Pancreas (tissue), 10 donors: ENCODE results near the gene PARVA. TPM values are rescaled to one million over a fixed set of nuclear protein-coding genes. Genes with fewer than 3 reads are reported as not detected.
"Not testable (repeated sequence)": the region's sequence is repeated elsewhere in the genome, so short reads cannot be mapped to it uniquely, and the experiment has no call there.

Experiments used
- ATAC-seq, 4 donors: fragments of 200-7000 bp; cut with Tn5 transposase; one replicate each; pipeline versions ENCODE4 v1.8.0 to v1.9.1; 2020; ENCODE audit warnings: mild to moderate bottlenecking in 4 of 4, moderate library complexity in 4 of 4
- DNase-seq, 6 donors: peaks; one replicate each; pipeline ENCODE4 v3.0.0-alpha.2; 2020
- FAIRE-seq: peaks from 2 replicates; lab custom pipeline; 2012; peaks lifted over from hg19 to GRCh38; lab: Jason Lieb, UNC
- H3K27ac ChIP-seq, 4 donors: fragments of 200-600 bp; sonication (generic); 1 replicate in 3 of 4; 2 replicates in 1 of 4; pipeline versions ENCODE4 v1.5.0 to v1.8.0; 2020
- H3K27me3 ChIP-seq, 4 donors: fragments of 200-600 bp; one replicate each; pipeline ENCODE4 v1.8.0; 2021
- H3K36me3 ChIP-seq, 3 donors: fragments of 200-600 bp; sonication (generic) in 1 of 3; one replicate each; pipeline versions ENCODE4 v1.5.0 to v1.8.0; 2020 to 2021
- H3K4me1 ChIP-seq, 3 donors: fragments of 200-600 bp; one replicate each; pipeline ENCODE4 v1.8.0; 2021
- H3K4me3 ChIP-seq, 4 donors: fragments of 200-600 bp; sonication (generic) in 2 of 4; one replicate each; pipeline versions ENCODE4 v1.5.0 to v1.8.0; 2020 to 2021
- H3K9me3 ChIP-seq, 4 donors: fragments of 200-600 bp; one replicate each; pipeline ENCODE4 v1.8.0; 2021
- CTCF ChIP-seq, 4 donors: fragments of 200-600 bp; sonication (generic) in 3 of 4; IDR thresholded peaks; one replicate each; pipeline versions ENCODE4 v1.5.0 to v1.8.0; 2021; ENCODE audit warnings: antibody characterized with exemption in 4 of 4
- WGBS, 2 donors: extraction: QIAGEN DNeasy Blood & Tissue Kit; methylation state at CpG; one replicate each; pipeline ENCODE4 v1.1.7; 2013; 5-methylcytosine and 5-hydroxymethylcytosine counted together
- intact Hi-C, 3 donors: fragments of 100-400 bp; cut with DNase I; formaldehyde crosslinking; loops; one replicate each; pipeline versions ENCODE4 v1.11.1 to v1.14.2; 2022
- polyA plus RNA-seq, 2 donors: library from polyadenylated mRNA; stranded (reverse); fragments of 200-250 nt; gene quantifications; one replicate each; pipeline ENCODE4 v1.2.3, GENCODE V29; 2013
- total RNA-seq, 6 donors: library from RNA; stranded (reverse); fragmentation: NEBNext Ultra II Directional in 4 of 6; extraction: Animal tissue kit (Norgen Biotek cat#: 25700) in 4 of 6; gene quantifications; one replicate each; pipeline versions ENCODE4 v1.2.1 to v1.2.4, GENCODE V29; 2021 to 2023
- donor health status: healthy with polysubstance abuse.
- donor health status: DM: no; HTN: no; CAD: no; lungs with moderate emphysema.
- donor health status: DM: no; HTN: no; CAD: no.
- donor health status: control.
- donor health status: control.
- donor health status: Bipolar disorder and iron deficiency.
- donor health status: DM: yes; HTN: yes; CAD: no.
- donor health status: DM: no; HTN: no; CAD: no.
- donor health status: DM: no; HTN: no; CAD: no.
- donor health status: DM: yes; HTN: yes; CAD: no.

PARVA gene
- total and polyA plus RNA-seq, 8 donors = 12.4 to 61.9 (median 43.1) TPM

DNA sequence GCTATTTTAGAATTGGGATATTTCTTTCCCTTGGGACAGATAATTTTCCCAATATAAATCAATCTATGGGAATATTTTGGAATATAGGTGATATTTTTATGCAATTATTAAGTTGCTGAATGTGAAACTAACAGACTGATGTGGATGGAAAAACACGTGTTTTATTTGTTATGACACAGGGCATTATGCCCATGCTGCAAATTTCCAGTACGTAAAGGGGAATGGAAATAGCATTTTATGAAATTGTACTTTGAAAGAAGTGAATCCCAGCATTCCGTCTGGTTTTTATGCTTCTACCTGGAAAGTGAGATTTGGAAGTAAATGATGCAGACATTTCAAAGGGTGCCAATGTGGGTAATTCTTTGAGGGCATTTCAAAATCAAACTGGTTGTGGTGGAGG is 142.7 kb downstream of the PARVA start:
- Histone ChIP-seq H3K27me3 (no peaks in the 10 kb centered on the region), H3K27ac (no peak overlapping the region)

DNA sequence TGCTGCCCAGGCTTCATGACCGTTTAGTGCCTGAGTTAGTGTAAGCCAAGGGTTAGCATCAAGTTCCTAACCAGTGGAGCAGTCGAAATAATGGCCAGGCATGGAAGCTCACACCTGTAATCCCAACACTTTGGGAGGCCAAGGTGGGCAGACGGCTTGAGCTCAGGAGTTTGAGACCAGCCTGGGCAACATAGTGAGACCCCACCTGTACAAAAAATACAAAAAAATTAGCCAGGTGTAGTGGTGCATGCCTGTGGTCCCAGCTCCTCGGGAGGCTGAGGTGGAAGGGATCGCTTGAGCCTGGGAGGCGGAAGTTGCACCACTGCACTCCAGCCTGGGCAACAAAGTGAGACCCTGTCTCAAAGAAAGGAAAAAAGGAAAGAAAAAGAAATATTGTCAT is 143.2 kb downstream of the PARVA start:
- H3K36me3 ChIP-seq = peaks cover 0 to 19% (median 0%) of the 10 kb centered on the region in 3 donors
- H3K27me3 ChIP-seq, H3K9me3 ChIP-seq, H3K4me3 ChIP-seq, ATAC-seq, FAIRE-seq, H3K4me1 ChIP-seq, H3K27ac ChIP-seq, intact Hi-C loops, DNase-seq: not testable (repeated sequence)
- 92 to 98% methylated on average over 6 of the region's 6 CpGs for WGBS, 2 donors

More for the DNA sequence above, 142.7 kb downstream of the PARVA start:
- Histone ChIP-seq H3K36me3 (peaks cover 0 to 19% (median 0%) of the 10 kb centered on the region in 3 donors), H3K4me1 (no peaks in the 10 kb centered on the region), H3K4me3 (no peak overlapping the region), H3K9me3 (no peaks in the 10 kb centered on the region)
- intact Hi-C loops = no loop called here
- no peak for TF ChIP-seq CTCF (IDR thresholded peaks at IDR 0.05)
- no peak for ATAC-seq
- no peak for FAIRE-seq
- WGBS, 2 donors = 92 to 100% methylated on average over 3 of the region's 3 CpGs
- DNase-seq = no peak

- WGBS, 2 donors = 87 to 90% methylated on average over 9 of the region's 9 CpGs
Observed at GRCh38 chr11:12523180-12523924, 146.0 kb downstream of the PARVA start.

DNA sequence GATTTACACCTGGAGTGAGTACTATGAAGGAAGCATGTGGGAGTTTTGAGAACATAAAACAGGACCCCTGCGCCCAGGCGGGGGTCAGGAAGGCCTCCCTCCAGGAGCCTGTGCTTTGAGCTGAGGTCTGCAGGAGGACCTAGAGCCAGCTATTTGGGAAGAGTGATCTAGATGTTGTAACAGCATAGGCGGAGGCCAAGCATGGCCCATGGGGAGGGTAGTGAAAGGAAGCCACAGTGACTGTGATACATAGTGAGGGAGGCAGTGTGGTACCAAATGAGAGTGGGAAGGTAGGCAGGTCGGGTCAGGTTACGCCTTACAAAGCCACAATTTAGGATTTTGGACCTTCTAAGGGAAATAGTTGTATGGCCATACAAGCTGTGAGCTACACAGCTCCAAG is 147.5 kb downstream of the PARVA start:
- Histone ChIP-seq H3K36me3 (peaks cover 0 to 18% (median 0%) of the 10 kb centered on the region in 3 donors), H3K4me3 (no peak overlapping the region), H3K27ac (no peak overlapping the region), H3K4me1 (no peaks in the 10 kb centered on the region), H3K9me3 (no peaks in the 10 kb centered on the region), H3K27me3 (no peaks in the 10 kb centered on the region)
- 75 to 90% methylated on average over 5 of the region's 5 CpGs for WGBS, 2 donors
- ATAC-seq (peak in 1 of 4 donors; percentile 36), FAIRE-seq (no peak), DNase-seq (no peak)
- intact Hi-C loops = no loop called here
- TF ChIP-seq CTCF (IDR thresholded peaks at IDR 0.05) = no peak

More at GRCh38 chr11:12523180-12523924, 146.0 kb downstream of the PARVA start:
- Histone ChIP-seq H3K27me3 (no peaks in the 10 kb centered on the region), H3K27ac (no peak overlapping the region), H3K4me3 (no peak overlapping the region), H3K9me3 (no peaks in the 10 kb centered on the region), H3K36me3 (peaks cover 0 to 19% (median 0%) of the 10 kb centered on the region in 3 donors), H3K4me1 (no peaks in the 10 kb centered on the region)
- FAIRE-seq (no peak), DNase-seq (no peak), ATAC-seq (peak in 2 of 4 donors; percentile 14 to 43)
- TF ChIP-seq CTCF (IDR thresholded peaks at IDR 0.05) = no peak
- intact Hi-C loops = no loop called here

- intact Hi-C loops = no loop called here
- Histone ChIP-seq H3K9me3 (no peaks in the 10 kb centered on the region), H3K4me3 (no peak overlapping the region), H3K4me1 (no peaks in the 10 kb centered on the region), H3K27me3 (no peaks in the 10 kb centered on the region), H3K27ac (no peak overlapping the region), H3K36me3 (peaks cover 0 to 18% (median 0%) of the 10 kb centered on the region in 3 donors)
- ATAC-seq (no peak), FAIRE-seq (no peak), DNase-seq (no peak)
- no peak for TF ChIP-seq CTCF (IDR thresholded peaks at IDR 0.05)
- 86 to 97% methylated on average over 1 of the region's 1 CpG for WGBS, 2 donors
Observed at GRCh38 chr11:12525466-12526055, 148.2 kb downstream of the PARVA start.
